ENCODE measurements around the gene S100A7. TPM values are rescaled to one million over a fixed set of nuclear protein-coding genes. Genes with fewer than 3 reads are reported as not detected.

S100A7 gene
- polyA plus RNA-seq (2013, experiment 1 of 2), result not detected
- polyA plus RNA-seq (2013, experiment 2 of 2), result not detected

DNA sequence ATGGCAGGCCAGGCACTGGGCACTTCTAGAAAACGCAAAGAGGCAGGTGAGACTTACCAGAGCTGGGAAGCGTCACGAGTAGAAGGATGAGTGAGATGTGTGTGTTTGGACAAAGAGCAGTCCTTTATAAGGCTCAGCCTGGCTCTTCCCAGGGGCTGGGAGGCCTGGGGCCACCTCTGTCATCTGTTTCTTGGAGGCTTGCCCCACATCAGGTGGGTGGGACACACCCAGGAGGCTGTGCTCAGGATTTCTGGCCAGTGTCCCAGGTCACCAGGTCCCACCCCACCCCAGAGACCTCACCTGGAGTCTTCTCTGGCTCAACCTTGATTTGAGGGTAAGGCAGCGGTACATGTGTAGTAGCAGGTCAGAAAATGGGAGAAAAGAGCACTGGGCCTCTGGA lies at the start of gene S100A7:
Gene S100A7 (minus strand): TSS at position 101 of the 400 bp plus-strand sequence. CDS start 1,638 bp downstream, outside the sequence.
- H2BK5ac ChIP-seq (ENCODE audit: low read depth, low read length, poor library complexity, severe bottlenecking), result no peak within 1 kb of the TSS

DNA sequence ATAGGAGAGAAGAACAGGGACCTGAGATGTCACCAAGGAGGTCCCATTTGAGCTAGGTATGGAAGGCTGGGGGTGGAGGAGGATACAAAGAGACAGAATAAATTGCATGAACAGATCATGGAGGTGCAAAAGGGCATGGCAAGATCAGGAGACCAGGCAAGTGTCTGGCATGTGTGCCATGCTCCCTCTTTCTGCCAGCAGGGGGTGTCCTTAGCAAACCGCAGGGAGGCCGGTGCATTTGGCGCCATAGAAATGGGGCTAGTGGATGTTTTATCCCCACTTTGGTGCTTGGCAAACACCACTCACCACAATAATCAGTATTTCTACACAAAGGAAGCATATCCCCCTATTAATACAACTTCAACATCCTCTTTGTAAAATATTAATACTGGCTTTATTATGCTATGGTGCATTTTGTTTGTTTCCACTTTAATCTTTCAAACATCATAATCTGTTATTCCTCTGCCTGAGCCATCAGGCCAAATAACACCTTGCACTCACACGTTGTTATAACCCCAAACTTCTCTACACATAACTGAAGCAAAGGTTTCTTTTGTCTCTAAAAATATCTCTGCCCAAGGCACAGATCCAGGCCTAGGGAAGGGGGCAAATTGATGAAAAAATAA lies 49.4 kb upstream of the S100A7 start:
- Histone ChIP-seq H4K91ac (ENCODE audit: low read length) (no peak overlapping the region), H3K27ac (ENCODE audit: low read length, poor library complexity, severe bottlenecking) (no peak overlapping the region)

More for the DNA sequence above, at the start of gene S100A7:
- no peak for DNase-seq
- H3K79me1 ChIP-seq (replicated peaks; ENCODE audit: low read length, poor library complexity, severe bottlenecking), result no peaks in the 10 kb centered on the region
- no peak within 1 kb of the TSS for H3K14ac ChIP-seq (ENCODE audit: low read length in 2 of 2)
- no peak within 1 kb of the TSS for H2BK12ac ChIP-seq (ENCODE audit: low read length in 2 of 2)
- no peak within 1 kb of the TSS for H3K18ac ChIP-seq (ENCODE audit: low read depth in 1 of 2, low read length in 2 of 2)
- H3K4me3 ChIP-seq (ENCODE audit: insufficient read depth in 1 of 2, low read depth in 1 of 2, low read length in 2 of 2), result no peak within 1 kb of the TSS
- no peak within 1 kb of the TSS for H2BK15ac ChIP-seq (ENCODE audit: low read depth, poor library complexity, severe bottlenecking)
- no peak within 1 kb of the TSS for H3K4ac ChIP-seq (ENCODE audit: low read depth in 1 of 2, low read length in 2 of 2)
- H3K4me1 ChIP-seq (ENCODE audit: control insufficient read depth, insufficient read depth, low read depth, low read length), result no peaks in the 10 kb centered on the region
- no peak within 1 kb of the TSS for H2AK5ac ChIP-seq (ENCODE audit: low read length, severe bottlenecking)
- no peak within 1 kb of the TSS for H3K4me2 ChIP-seq (ENCODE audit: low read length, poor library complexity, severe bottlenecking)
- no peak within 1 kb of the TSS for H2AFZ ChIP-seq (ENCODE audit: low read depth, low read length)
- H4K8ac ChIP-seq (ENCODE audit: low read length), result no peak within 1 kb of the TSS
- H3K9me3 ChIP-seq (ENCODE audit: control insufficient read depth, low read length), result no peaks in the 10 kb centered on the region
- no peak within 1 kb of the TSS for H2BK120ac ChIP-seq (ENCODE audit: low read depth, low read length)
- peaks cover 7 to 41% of the 10 kb centered on the region in 2 experiments for H3K27me3 ChIP-seq (ENCODE audit: control insufficient read depth in 1 of 2, insufficient read depth in 1 of 2, low read length in 2 of 2)
- WGBS, result 86% methylated on average over 4 of the region's 4 CpGs
- H3K23ac ChIP-seq (ENCODE audit: low read length in 2 of 2), result no peak within 1 kb of the TSS
- H3K36me3 ChIP-seq (ENCODE audit: control insufficient read depth in 1 of 2, insufficient read depth in 2 of 2, low read depth in 1 of 2, low read length in 2 of 2), result no peaks in the 10 kb centered on the region
- no peak within 1 kb of the TSS for H3K27ac ChIP-seq (ENCODE audit: low read length, poor library complexity, severe bottlenecking)
- H4K91ac ChIP-seq (ENCODE audit: low read length), result no peak within 1 kb of the TSS
- H3K9ac ChIP-seq (ENCODE audit: low read length), result no peak within 1 kb of the TSS

DNA sequence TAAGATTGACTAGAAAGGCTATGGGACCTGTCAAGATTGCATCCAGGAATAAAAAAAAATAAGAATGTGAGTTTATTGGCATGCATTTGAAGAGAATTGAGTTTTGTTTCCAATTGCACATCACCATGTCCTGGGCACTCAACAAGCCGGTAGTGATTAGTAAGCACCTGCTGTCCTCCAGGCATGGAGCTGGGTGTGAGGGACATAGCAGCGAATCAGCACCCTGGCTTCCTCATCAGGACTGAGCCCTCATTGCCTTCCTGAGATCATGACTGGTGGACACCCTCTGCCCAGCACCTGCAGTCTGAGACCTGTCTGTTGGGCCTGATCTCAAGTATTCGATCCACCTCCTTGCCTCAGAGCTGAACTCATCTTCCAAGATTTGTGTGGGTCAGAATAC lies 48.6 kb upstream of the S100A7 start:
- Histone ChIP-seq H2BK120ac (ENCODE audit: low read depth, low read length) (no peak overlapping the region), H3K14ac (ENCODE audit: low read length in 2 of 2) (no peak overlapping the region), H2BK15ac (ENCODE audit: low read depth, poor library complexity, severe bottlenecking) (no peak overlapping the region), H3K4me3 (ENCODE audit: insufficient read depth in 1 of 2, low read depth in 1 of 2, low read length in 2 of 2) (no peak overlapping the region), H3K9ac (ENCODE audit: low read length) (no peak overlapping the region), H3K79me1 (replicated peaks; ENCODE audit: low read length, poor library complexity, severe bottlenecking) (no peaks in the 10 kb centered on the region), H2BK5ac (ENCODE audit: low read depth, low read length, poor library complexity, severe bottlenecking) (no peak overlapping the region), H3K4me2 (ENCODE audit: low read length, poor library complexity, severe bottlenecking) (no peak overlapping the region), H3K9me3 (ENCODE audit: control insufficient read depth, low read length) (no peaks in the 10 kb centered on the region), H2BK12ac (ENCODE audit: low read length in 2 of 2) (peak overlapping the region in 1 of 2 experiments; percentile 82), H3K4ac (ENCODE audit: low read depth in 1 of 2, low read length in 2 of 2) (no peak overlapping the region), H4K8ac (ENCODE audit: low read length) (no peak overlapping the region), H3K27ac (ENCODE audit: low read length, poor library complexity, severe bottlenecking) (no peak overlapping the region), H3K27me3 (ENCODE audit: control insufficient read depth in 1 of 2, insufficient read depth in 1 of 2, low read length in 2 of 2) (no peaks in the 10 kb centered on the region), H2AK5ac (ENCODE audit: low read length, severe bottlenecking) (peak overlapping the region; percentile 83), H3K4me1 (ENCODE audit: control insufficient read depth, insufficient read depth, low read depth, low read length) (peaks cover 20% of the 10 kb centered on the region), H3K36me3 (ENCODE audit: control insufficient read depth in 1 of 2, insufficient read depth in 2 of 2, low read depth in 1 of 2, low read length in 2 of 2) (no peaks in the 10 kb centered on the region), H4K91ac (ENCODE audit: low read length) (peak overlapping the region; percentile 43), H3K18ac (ENCODE audit: low read depth in 1 of 2, low read length in 2 of 2) (no peak overlapping the region), H2AFZ (ENCODE audit: low read depth, low read length) (no peak overlapping the region), H3K23ac (ENCODE audit: low read length in 2 of 2) (no peak overlapping the region)
- WGBS, result 98% methylated on average over 3 of the region's 3 CpGs
- no peak for DNase-seq

More for the DNA sequence above, 49.4 kb upstream of the S100A7 start:
- peak overlapping the region in 1 of 2 experiments; percentile 75 for H2BK12ac ChIP-seq (ENCODE audit: low read length in 2 of 2)
- no peak overlapping the region for H2AFZ ChIP-seq (ENCODE audit: low read depth, low read length)
- H3K4me2 ChIP-seq (ENCODE audit: low read length, poor library complexity, severe bottlenecking), result no peak overlapping the region
- no peak overlapping the region for H2BK5ac ChIP-seq (ENCODE audit: low read depth, low read length, poor library complexity, severe bottlenecking)
- H2BK120ac ChIP-seq (ENCODE audit: low read depth, low read length), result no peak overlapping the region
- no peak overlapping the region for H3K18ac ChIP-seq (ENCODE audit: low read depth in 1 of 2, low read length in 2 of 2)
- peaks cover 20% of the 10 kb centered on the region for H3K4me1 ChIP-seq (ENCODE audit: control insufficient read depth, insufficient read depth, low read depth, low read length)
- H4K8ac ChIP-seq (ENCODE audit: low read length), result no peak overlapping the region
- H2AK5ac ChIP-seq (ENCODE audit: low read length, severe bottlenecking), result no peak overlapping the region
- no peak overlapping the region for H2BK15ac ChIP-seq (ENCODE audit: low read depth, poor library complexity, severe bottlenecking)
- H3K36me3 ChIP-seq (ENCODE audit: control insufficient read depth in 1 of 2, insufficient read depth in 2 of 2, low read depth in 1 of 2, low read length in 2 of 2), result no peaks in the 10 kb centered on the region
- no peaks in the 10 kb centered on the region for H3K9me3 ChIP-seq (ENCODE audit: control insufficient read depth, low read length)
- no peak overlapping the region for H3K4me3 ChIP-seq (ENCODE audit: insufficient read depth in 1 of 2, low read depth in 1 of 2, low read length in 2 of 2)
- H3K23ac ChIP-seq (ENCODE audit: low read length in 2 of 2), result no peak overlapping the region
- peak; percentile 43 for DNase-seq
- no peak overlapping the region for H3K14ac ChIP-seq (ENCODE audit: low read length in 2 of 2)
- H3K9ac ChIP-seq (ENCODE audit: low read length), result no peak overlapping the region
- H3K79me1 ChIP-seq (replicated peaks; ENCODE audit: low read length, poor library complexity, severe bottlenecking), result no peaks in the 10 kb centered on the region
- WGBS, result 36% methylated on average over 3 of the region's 4 CpGs
- H3K27me3 ChIP-seq (ENCODE audit: control insufficient read depth in 1 of 2, insufficient read depth in 1 of 2, low read length in 2 of 2), result no peaks in the 10 kb centered on the region
- H3K4ac ChIP-seq (ENCODE audit: low read depth in 1 of 2, low read length in 2 of 2), result no peak overlapping the region

DNA sequence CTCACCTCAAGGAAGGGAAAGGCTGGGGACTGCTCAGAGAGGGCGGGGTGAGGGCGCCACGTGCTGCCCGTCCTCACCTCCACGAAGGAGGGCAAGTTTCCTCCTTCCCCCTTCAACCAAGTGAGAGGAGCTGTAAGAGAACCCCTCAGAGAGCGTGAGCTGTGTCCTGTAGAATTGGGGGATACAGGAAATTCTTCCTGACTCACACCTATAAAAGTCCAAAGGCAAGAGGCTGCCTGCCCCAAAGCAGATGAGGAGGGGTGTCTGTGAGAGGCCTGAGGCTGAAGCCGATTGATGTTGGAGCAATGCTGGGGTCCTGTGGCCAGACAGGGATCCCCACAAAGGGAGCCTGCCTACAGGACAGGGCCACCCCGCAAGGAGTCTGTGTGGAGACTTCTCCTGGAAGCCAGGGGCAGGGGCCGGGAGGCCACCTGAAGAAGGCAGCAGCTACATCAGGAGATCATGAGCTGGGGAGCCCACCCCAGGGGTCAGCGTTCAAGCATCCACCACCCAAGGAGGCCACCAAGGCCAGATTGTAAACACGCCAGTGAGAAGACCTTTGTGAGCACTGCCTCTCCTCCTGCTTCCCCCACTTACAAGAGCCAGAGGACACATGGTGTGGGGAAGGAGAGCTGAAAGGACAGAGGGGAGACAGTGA lies 47.6 kb upstream of the S100A7 start:
- peak overlapping the region; percentile 73 for H2BK120ac ChIP-seq (ENCODE audit: low read depth, low read length)
- no peaks in the 10 kb centered on the region for H3K79me1 ChIP-seq (replicated peaks; ENCODE audit: low read length, poor library complexity, severe bottlenecking)
- H3K23ac ChIP-seq (ENCODE audit: low read length in 2 of 2), result peak overlapping the region in 1 of 2 experiments; percentile 74
- H2BK12ac ChIP-seq (ENCODE audit: low read length in 2 of 2), result peak overlapping the region in 1 of 2 experiments; percentile 95
- H3K4me2 ChIP-seq (ENCODE audit: low read length, poor library complexity, severe bottlenecking), result no peak overlapping the region
- peak overlapping the region; percentile 61 for H4K91ac ChIP-seq (ENCODE audit: low read length)
- H3K4me1 ChIP-seq (ENCODE audit: control insufficient read depth, insufficient read depth, low read depth, low read length), result peaks cover 20% of the 10 kb centered on the region
- H3K27me3 ChIP-seq (ENCODE audit: control insufficient read depth in 1 of 2, insufficient read depth in 1 of 2, low read length in 2 of 2), result no peaks in the 10 kb centered on the region
- H3K4me3 ChIP-seq (ENCODE audit: insufficient read depth in 1 of 2, low read depth in 1 of 2, low read length in 2 of 2), result peak overlapping the region in 1 of 2 experiments; percentile 58
- H2BK5ac ChIP-seq (ENCODE audit: low read depth, low read length, poor library complexity, severe bottlenecking), result no peak overlapping the region
- H3K4ac ChIP-seq (ENCODE audit: low read depth in 1 of 2, low read length in 2 of 2), result peak overlapping the region; percentile 67 to 76
- no peak overlapping the region for H2BK15ac ChIP-seq (ENCODE audit: low read depth, poor library complexity, severe bottlenecking)
- peak overlapping the region; percentile 81 for H2AK5ac ChIP-seq (ENCODE audit: low read length, severe bottlenecking)
- DNase-seq, result no peak
- WGBS, result 91% methylated on average over 3 of the region's 11 CpGs
- H2AFZ ChIP-seq (ENCODE audit: low read depth, low read length), result peak overlapping the region; percentile 47
- no peak overlapping the region for H3K27ac ChIP-seq (ENCODE audit: low read length, poor library complexity, severe bottlenecking)
- peak overlapping the region; percentile 75 for H4K8ac ChIP-seq (ENCODE audit: low read length)
- H3K36me3 ChIP-seq (ENCODE audit: control insufficient read depth in 1 of 2, insufficient read depth in 2 of 2, low read depth in 1 of 2, low read length in 2 of 2), result no peaks in the 10 kb centered on the region
- no peaks in the 10 kb centered on the region for H3K9me3 ChIP-seq (ENCODE audit: control insufficient read depth, low read length)
- peak overlapping the region in 1 of 2 experiments; percentile 49 for H3K18ac ChIP-seq (ENCODE audit: low read depth in 1 of 2, low read length in 2 of 2)
- H3K9ac ChIP-seq (ENCODE audit: low read length), result peak overlapping the region; percentile 77
- H3K14ac ChIP-seq (ENCODE audit: low read length in 2 of 2), result peak overlapping the region in 1 of 2 experiments; percentile 61
